AG04449 (cell line): ENCODE results near the gene RALB.
A peak's percentile ranks its signal among the peaks of the same experiment; 100 is the strongest.

Experiments
- CTCF ChIA-PET: fragments of 350-600 bp; formaldehyde crosslinking; extraction: SDS; loops from one replicate; lab custom pipeline; 2021; ENCODE audit warnings: antibody characterized with exemption; lab: Yijun Ruan, JAX
- POLR2A ChIA-PET: fragments of 400-600, 350-600 bp; formaldehyde crosslinking; extraction: SDS; loops from one replicate; lab custom pipeline; 2020; ENCODE audit warnings: antibody characterized with exemption, inconsistent platforms; lab: Yijun Ruan, JAX
- DNase-seq: peaks from one replicate; pipeline ENCODE4 v3.0.0-alpha.2; 2010; ENCODE audit warnings: low read depth, low spot score
- H3K4me3 ChIP-seq: 2 replicates; pipeline ENCODE4 v1.5.1; 2011; ENCODE audit warnings: low read depth, mild to moderate bottlenecking, control low read depth, low read length
- TF ChIP-seq, protein P1 (sequence below): IDR thresholded peaks from one replicate; pipeline ENCODE4 v1.5.1; 2011; ENCODE audit warnings: mild to moderate bottlenecking, moderate library complexity, low read length, control low read depth, inconsistent platforms; ENCODE audit not compliant: insufficient read depth; ENCODE audit errors: missing control alignments

Gene RALB

DNA sequence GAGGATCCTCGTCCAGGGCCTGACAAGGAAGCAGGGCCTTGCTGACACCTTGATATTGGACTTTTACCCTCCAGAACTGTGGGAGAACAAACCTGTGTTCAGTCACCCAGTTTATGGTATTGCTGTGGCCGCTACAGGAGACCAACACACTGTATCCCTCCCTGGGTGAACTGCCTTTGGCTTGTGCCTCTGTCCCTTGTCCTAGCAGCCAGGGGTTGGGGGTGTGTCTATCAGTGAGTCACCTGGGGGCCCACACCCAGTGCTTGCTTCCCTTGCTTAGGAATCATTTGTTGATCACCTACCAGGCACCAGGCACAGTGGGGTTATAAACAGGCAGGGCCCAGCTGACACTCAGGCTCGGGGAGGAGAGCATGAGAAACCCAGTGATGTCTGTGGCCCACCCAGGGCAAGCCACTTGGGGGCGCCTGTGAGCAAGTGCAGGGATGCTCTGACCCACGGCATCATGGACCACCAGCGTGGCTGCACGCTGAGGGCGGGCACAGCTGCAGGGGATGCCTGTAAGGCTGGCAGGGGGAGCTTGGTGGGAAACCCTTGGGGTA is 46.5 kb upstream of the RALB start:
- POLR2A ChIA-PET = no interaction called here
- DNase-seq = no peak
- CTCF ChIA-PET = interaction anchor here (0.9 to 1.1 kb wide), 3 partner anchors 13 to 56 kb away, joined by 3 read pairs; no protein-coding TSS in a partner anchor
- TF ChIP-seq, protein P1, sequence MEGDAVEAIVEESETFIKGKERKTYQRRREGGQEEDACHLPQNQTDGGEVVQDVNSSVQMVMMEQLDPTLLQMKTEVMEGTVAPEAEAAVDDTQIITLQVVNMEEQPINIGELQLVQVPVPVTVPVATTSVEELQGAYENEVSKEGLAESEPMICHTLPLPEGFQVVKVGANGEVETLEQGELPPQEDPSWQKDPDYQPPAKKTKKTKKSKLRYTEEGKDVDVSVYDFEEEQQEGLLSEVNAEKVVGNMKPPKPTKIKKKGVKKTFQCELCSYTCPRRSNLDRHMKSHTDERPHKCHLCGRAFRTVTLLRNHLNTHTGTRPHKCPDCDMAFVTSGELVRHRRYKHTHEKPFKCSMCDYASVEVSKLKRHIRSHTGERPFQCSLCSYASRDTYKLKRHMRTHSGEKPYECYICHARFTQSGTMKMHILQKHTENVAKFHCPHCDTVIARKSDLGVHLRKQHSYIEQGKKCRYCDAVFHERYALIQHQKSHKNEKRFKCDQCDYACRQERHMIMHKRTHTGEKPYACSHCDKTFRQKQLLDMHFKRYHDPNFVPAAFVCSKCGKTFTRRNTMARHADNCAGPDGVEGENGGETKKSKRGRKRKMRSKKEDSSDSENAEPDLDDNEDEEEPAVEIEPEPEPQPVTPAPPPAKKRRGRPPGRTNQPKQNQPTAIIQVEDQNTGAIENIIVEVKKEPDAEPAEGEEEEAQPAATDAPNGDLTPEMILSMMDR = peak; percentile 50
- no peak overlapping the region for H3K4me3 ChIP-seq

DNA sequence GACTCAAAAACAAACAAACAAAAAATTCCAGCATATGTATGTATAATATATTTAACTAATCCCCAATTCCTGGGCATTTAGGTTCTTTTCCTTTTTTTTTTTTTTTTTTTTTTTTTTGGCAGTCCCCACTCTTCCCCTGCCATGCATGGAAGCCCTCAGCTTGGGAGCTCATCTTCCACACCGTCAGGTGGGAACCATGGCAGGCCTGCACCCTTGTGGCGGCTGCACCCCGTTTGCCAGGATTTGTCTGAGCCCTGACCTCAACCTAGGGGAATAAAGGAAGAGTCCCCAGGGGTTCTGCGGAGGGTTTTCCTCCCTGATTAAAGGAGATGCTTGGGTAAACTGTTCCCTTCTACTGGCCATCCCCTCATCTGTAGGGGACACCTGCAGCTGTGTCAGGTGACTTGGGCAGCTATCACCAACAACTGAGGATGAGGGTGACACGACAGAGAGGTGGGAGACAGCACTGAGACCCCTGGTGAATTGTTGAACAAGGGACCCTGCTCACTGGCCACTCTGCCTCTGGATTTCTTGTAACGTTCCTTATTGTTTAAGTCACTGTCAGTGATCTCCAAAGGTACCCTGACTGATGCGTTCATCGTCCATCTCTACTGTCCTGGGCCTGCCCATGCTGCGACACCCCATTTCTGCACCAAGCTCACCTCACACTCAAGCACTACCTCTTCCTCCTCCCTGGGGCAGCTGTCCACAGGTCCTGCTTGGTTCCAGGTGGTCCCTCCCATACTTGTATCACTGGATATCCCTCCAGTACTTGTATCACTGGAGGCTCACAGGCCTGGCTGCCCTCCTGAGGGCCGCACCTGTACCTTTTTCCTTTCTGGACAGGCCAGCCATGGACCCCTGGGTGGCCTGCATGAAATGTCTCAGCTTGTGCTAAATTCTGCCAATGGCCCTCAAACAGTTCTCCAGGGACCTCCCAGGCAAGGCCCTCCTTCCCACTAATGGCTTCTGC is 44.0 kb upstream of the RALB start:
- DNase-seq = no peak
- no peak overlapping the region for H3K4me3 ChIP-seq
- ChIA-PET CTCF (interaction anchor here (1.0 kb wide), 1 partner anchor 20 kb away, joined by 3 read pairs; no protein-coding TSS in a partner anchor), POLR2A (interaction anchor here (0.8 kb wide), 1 partner anchor 56 kb away, joined by 3 read pairs; no protein-coding TSS in a partner anchor)
- TF ChIP-seq, protein P1 = no peak

DNA sequence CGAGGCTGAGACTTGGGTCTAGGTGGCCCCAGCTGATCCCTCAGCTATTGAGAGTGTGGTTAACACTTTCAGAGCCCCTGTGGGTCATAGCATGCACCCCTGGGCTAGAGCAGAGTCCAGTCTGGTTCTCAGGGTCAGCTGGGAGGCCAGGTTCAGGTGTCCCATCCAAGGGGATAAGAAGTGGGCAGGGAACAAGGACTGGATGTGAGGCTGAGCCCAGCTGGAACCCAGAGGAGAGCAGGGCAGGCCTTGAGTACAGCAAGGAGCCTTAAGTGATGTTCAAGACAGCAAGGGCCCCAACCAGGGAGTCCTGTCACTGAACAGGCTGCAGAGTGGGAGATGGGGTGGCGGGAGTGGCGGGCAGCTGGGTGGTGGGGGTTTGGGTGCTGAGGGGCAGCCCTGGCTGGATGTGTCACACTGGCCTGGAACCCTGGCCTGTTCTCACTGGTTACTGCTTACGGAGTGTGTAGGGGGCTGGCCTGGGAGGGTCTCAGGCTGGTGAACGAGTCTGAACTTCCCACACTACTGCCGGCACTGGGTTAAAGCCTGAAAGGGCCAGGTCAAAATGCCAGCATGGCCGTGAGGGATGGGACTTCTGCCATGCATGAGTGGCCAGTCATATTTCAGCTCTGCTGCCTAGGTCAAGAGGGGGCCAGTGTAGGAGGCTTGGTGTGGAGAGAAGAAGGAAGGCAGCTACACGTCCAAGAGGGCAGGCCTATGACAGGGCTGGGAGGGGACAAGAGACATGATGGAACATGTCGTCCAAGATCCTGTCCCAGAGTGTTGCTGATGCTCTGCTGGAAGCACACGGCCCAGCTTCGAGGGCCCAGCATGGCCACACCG is 43.0 kb upstream of the RALB start:
- CTCF ChIA-PET = no interaction called here
- POLR2A ChIA-PET = interaction anchor here (1.3 kb wide), 1 partner anchor 10 kb away, joined by 3 read pairs; no protein-coding TSS in a partner anchor
- TF ChIP-seq, protein P1 = no peak
- no peak for DNase-seq
- H3K4me3 ChIP-seq = no peak overlapping the region

DNA sequence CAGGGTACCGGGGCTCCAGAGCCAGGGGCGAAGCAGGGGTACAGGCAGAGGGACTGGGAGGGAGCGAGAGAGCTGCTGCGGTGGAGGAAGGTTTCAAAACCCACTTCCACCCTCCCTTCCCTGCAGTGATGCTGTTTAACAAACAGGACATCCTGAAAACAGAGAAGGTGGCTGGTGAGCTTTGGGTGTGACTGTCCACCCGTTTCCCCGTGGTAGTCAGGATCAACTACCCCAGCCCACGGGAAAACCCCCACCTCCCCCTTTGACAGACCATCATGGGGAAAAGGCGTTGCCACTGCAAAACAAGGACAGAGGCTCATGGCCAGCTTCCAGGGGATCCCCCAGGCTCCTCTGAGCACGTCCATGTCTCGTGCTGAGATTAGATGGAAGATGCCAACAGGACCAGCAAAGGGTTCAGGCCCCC is 42.4 kb upstream of the RALB start:
- CTCF ChIA-PET = no interaction called here
- TF ChIP-seq, protein P1 = no peak
- H3K4me3 ChIP-seq = no peak overlapping the region
- no peak for DNase-seq
- POLR2A ChIA-PET = interaction anchor here (1.3 kb wide), 1 partner anchor 10 kb away, joined by 3 read pairs; no protein-coding TSS in a partner anchor

DNA sequence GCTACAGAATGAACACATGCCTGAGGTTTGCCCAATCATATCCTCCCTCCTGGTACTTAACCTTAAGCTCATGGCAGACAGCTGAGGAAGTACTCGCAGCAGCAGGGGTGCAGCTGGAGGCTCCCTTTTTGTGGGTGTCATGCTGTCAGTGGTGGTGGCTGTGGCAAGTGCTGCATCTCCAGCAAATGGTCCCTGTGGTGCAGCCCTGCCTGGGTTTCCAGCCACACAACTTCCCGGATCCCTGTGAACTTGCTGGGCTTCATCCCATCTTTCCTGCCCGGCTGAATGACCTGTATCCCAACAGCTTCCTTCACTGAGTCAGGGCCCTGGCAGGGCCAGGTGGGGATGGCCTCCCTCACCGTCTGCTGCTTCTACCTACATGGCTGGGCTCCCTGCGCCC is 34.5 kb upstream of the RALB start:
- no peak overlapping the region for H3K4me3 ChIP-seq
- no peak for DNase-seq
- ChIA-PET POLR2A (no interaction called here), CTCF (no interaction called here)
- TF ChIP-seq, protein P1 = no peak
